ENCODE measurements around the gene TAAR2.

TAAR2 gene

DNA sequence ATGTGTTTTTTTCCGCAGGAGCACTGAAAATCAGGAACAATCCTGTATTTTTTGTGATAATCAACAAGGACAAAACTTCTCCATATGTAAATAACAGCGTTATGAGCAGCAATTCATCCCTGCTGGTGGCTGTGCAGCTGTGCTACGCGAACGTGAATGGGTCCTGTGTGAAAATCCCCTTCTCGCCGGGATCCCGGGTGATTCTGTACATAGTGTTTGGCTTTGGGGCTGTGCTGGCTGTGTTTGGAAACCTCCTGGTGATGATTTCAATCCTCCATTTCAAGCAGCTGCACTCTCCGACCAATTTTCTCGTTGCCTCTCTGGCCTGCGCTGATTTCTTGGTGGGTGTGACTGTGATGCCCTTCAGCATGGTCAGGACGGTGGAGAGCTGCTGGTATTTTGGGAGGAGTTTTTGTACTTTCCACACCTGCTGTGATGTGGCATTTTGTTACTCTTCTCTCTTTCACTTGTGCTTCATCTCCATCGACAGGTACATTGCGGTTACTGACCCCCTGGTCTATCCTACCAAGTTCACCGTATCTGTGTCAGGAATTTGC is 53.8 kb downstream of the TAAR2 start, which contains the start of gene TAAR6:
TSS of gene TAAR6 (plus strand) at position 102 of the 557 bp plus-strand sequence. CDS start at position 102, 0 bp downstream.
- Histone ChIP-seq H2AFZ (ENCODE audit: low read depth, low read length, severe bottlenecking) (no peak within 1 kb of the TSS), H3K27me3 (ENCODE audit: low read length) (no peaks in the 10 kb centered on the region), H4K20me1 (ENCODE audit: low read depth, low read length) (no peaks in the 10 kb centered on the region), H3K9me2 (replicated peaks; ENCODE audit: insufficient read depth, low read length) (no peaks in the 10 kb centered on the region), H3K9ac (ENCODE audit: low read length) (no peak within 1 kb of the TSS), H3K79me2 (ENCODE audit: insufficient read depth, low read length) (no peaks in the 10 kb centered on the region), H3K27ac (ENCODE audit: low read depth, low read length) (no peak within 1 kb of the TSS), H3K4me3 (ENCODE audit: insufficient read depth, low read length, poor library complexity, severe bottlenecking) (no peak within 1 kb of the TSS), H3F3A (ENCODE audit: insufficient read depth) (no peaks in the 10 kb centered on the region), H3K9me3 (ENCODE audit: insufficient read depth, low read length) (no peaks in the 10 kb centered on the region), H3K4me2 (ENCODE audit: low read depth, low read length, poor library complexity, severe bottlenecking) (no peak within 1 kb of the TSS), H3K36me3 (ENCODE audit: low read length) (no peaks in the 10 kb centered on the region)
- TF ChIP-seq, protein P1, sequence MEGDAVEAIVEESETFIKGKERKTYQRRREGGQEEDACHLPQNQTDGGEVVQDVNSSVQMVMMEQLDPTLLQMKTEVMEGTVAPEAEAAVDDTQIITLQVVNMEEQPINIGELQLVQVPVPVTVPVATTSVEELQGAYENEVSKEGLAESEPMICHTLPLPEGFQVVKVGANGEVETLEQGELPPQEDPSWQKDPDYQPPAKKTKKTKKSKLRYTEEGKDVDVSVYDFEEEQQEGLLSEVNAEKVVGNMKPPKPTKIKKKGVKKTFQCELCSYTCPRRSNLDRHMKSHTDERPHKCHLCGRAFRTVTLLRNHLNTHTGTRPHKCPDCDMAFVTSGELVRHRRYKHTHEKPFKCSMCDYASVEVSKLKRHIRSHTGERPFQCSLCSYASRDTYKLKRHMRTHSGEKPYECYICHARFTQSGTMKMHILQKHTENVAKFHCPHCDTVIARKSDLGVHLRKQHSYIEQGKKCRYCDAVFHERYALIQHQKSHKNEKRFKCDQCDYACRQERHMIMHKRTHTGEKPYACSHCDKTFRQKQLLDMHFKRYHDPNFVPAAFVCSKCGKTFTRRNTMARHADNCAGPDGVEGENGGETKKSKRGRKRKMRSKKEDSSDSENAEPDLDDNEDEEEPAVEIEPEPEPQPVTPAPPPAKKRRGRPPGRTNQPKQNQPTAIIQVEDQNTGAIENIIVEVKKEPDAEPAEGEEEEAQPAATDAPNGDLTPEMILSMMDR (IDR thresholded peaks at IDR 0.05; ENCODE audit: insufficient read depth, low read length, poor library complexity, severe bottlenecking), result no peak
- TF ChIP-seq EZH2phosphoT487 (conservative IDR thresholded peaks at IDR 0.05; ENCODE audit: low read length), result no peak

DNA sequence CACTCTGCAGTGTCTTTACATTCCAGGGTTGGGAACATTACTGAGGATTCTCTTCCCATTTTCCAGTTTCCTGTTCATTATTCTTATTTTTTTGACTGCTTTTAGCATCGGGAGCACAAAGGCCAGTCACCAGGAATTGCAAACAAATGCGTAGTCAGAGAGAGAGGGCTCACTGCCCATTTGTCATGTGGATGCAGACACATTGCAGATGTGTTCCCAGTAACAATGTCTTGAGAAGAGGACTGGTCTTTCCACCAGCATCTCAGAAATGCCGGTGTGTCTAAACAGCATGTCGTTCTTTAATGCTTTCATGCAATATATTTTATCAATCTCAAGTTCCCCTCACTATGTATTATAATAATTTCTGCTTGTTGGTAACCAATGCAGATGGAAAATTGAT is 54.9 kb downstream of the TAAR2 start:
- Histone ChIP-seq H3K27ac (ENCODE audit: low read depth, low read length) (no peak overlapping the region), H4K20me1 (ENCODE audit: low read depth, low read length) (no peaks in the 10 kb centered on the region), H3F3A (ENCODE audit: insufficient read depth) (no peaks in the 10 kb centered on the region), H3K9ac (ENCODE audit: low read length) (no peak overlapping the region), H2AFZ (ENCODE audit: low read depth, low read length, severe bottlenecking) (no peak overlapping the region), H3K27me3 (ENCODE audit: low read length) (no peaks in the 10 kb centered on the region), H3K36me3 (ENCODE audit: low read length) (no peaks in the 10 kb centered on the region), H3K4me3 (ENCODE audit: insufficient read depth, low read length, poor library complexity, severe bottlenecking) (no peak overlapping the region), H3K9me3 (ENCODE audit: insufficient read depth, low read length) (no peaks in the 10 kb centered on the region), H3K79me2 (ENCODE audit: insufficient read depth, low read length) (no peaks in the 10 kb centered on the region), H3K9me2 (replicated peaks; ENCODE audit: insufficient read depth, low read length) (no peaks in the 10 kb centered on the region), H3K4me2 (ENCODE audit: low read depth, low read length, poor library complexity, severe bottlenecking) (no peak overlapping the region)
- TF ChIP-seq, protein P1 (IDR thresholded peaks at IDR 0.05; ENCODE audit: insufficient read depth, low read length, poor library complexity, severe bottlenecking), result no peak
- TF ChIP-seq EZH2phosphoT487 (conservative IDR thresholded peaks at IDR 0.05; ENCODE audit: low read length), result no peak

DNA sequence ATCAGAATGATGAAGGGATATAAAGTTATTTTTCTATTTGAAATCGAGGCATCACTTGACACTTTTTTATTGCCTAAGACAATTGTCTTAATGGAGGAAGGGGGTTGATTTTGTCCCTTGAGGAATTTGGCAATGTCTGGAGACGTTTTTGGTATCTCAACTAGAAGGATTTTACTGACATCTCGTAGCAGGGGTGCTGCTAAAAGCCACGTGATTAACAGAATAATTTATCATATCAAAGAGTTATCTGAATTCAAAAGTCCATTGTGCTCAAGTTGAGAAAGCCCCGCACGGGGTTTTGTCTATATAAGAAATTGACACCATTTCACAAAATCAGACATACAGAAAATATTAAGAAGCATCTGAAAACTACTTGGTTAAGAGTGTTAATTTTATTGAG is 55.5 kb downstream of the TAAR2 start:
- H3F3A ChIP-seq (ENCODE audit: insufficient read depth), result no peaks in the 10 kb centered on the region
- H3K9me2 ChIP-seq (replicated peaks; ENCODE audit: insufficient read depth, low read length), result no peaks in the 10 kb centered on the region
- H3K4me3 ChIP-seq (ENCODE audit: insufficient read depth, low read length, poor library complexity, severe bottlenecking), result no peak overlapping the region
- H3K4me2 ChIP-seq (ENCODE audit: low read depth, low read length, poor library complexity, severe bottlenecking), result no peak overlapping the region
- no peaks in the 10 kb centered on the region for H3K79me2 ChIP-seq (ENCODE audit: insufficient read depth, low read length)
- TF ChIP-seq EZH2phosphoT487 (conservative IDR thresholded peaks at IDR 0.05; ENCODE audit: low read length), result no peak
- TF ChIP-seq, protein P1 (IDR thresholded peaks at IDR 0.05; ENCODE audit: insufficient read depth, low read length, poor library complexity, severe bottlenecking), result no peak
- no peaks in the 10 kb centered on the region for H3K27me3 ChIP-seq (ENCODE audit: low read length)
- H4K20me1 ChIP-seq (ENCODE audit: low read depth, low read length), result no peaks in the 10 kb centered on the region
- no peak overlapping the region for H2AFZ ChIP-seq (ENCODE audit: low read depth, low read length, severe bottlenecking)
- H3K36me3 ChIP-seq (ENCODE audit: low read length), result no peaks in the 10 kb centered on the region
- H3K27ac ChIP-seq (ENCODE audit: low read depth, low read length), result no peak overlapping the region
- no peaks in the 10 kb centered on the region for H3K9me3 ChIP-seq (ENCODE audit: insufficient read depth, low read length)
- H3K9ac ChIP-seq (ENCODE audit: low read length), result no peak overlapping the region
